HG03066 (cell line): ENCODE data around the gene PRODH.
"Not testable (repeated sequence)": the region's sequence is repeated elsewhere in the genome, so short reads cannot be mapped to it uniquely, and the experiment has no call there.

Experiments used
- ATAC-seq: cut with Tn5 transposase; IDR thresholded peaks from one replicate; pipeline ENCODE4 v1.9.1; 2021; ENCODE audit warnings: low read depth; ENCODE audit not compliant: unreplicated experiment

Gene PRODH

DNA sequence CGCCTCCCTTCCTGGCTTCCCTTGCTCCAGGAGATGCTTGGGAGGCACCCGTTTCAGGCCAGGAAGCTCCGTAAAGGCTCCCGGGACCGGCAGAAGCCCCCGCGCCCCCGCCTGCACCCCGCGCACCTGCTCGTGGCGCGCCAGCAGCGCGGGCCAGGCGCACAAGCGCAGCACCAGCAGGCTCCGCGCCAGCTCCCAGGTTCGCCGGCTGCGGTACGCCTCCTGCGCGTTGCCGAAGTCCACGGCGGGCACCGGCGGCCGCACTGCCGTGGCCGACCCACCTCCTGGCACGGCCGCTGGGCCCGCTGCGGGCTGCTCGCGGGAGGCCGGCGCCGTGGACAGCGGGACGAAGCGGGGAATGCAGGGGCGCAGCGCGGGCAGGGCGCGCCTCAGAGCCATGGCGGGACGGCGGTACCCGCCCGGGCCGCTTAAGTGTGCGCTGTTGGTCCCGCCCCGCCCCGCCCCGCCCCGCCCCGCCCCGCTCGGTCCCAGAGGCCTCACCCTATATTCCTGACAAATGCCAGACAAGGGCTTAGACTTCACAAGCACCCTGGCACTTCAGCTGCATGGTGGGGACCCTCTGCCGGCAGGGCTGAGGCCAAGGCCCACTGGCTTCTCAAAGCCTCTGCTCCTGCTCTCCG, at the start of gene PRODH:
TSS of gene PRODH (minus strand) at position 405 of the 641 bp plus-strand sequence. CDS start at position 399, 6 bp downstream.
- ATAC-seq: no peak

GRCh38 chr22:18985780-18986179, 49.7 kb upstream of the PRODH start:
- no peak for ATAC-seq

- ATAC-seq: no peak
These were observed 48.5 kb upstream of the PRODH start for GRCh38 chr22:18984564-18984963.

DNA sequence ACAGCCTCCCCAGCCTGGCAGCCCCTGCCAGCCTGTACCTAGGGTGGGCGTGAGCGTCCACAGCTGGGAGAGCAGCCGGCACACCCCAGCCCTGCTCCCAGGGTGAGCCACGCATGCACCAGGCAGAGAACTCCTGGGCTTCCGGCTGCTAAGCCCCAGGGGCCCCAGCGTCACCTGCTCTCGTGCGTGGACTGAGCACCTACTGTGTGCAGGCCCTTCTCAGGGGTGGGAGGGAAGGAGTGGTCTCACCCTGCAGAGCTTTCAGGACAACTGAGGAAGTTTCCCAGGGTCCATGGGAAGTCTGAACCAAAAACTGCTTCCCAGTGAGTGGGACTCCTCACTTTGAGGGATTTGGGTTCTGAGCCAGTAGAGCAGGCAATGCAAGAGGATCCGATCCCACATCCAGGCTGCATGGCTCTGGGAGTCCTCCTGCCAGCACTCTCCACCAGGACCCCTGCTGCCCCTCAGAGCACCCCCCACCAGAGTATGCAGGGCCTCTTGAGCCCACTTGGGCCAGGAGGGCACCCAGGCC, 47.1 kb upstream of the PRODH start:
- no peak for ATAC-seq

DNA sequence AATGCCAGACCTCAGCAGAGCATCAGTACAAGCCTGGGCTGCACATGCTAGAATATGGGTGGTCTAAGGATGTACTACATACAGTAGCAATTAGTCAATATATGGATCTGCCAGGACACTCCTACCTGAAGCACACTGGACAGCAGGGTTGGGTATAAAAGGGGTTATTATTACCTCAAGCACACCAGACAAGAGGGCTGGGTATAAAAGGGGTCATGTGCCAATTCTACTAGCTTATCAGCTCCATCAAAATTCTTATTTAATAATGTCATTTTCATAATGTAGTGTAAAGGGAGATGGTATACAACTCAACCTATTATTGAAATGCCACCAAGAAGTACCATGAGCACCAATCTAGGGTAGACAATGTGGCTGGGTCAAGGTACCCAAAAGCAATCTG, 44.7 kb upstream of the PRODH start:
- no peak for ATAC-seq

- ATAC-seq: no peak
These were observed 43.9 kb upstream of the PRODH start for GRCh38 chr22:18979957-18980356.

DNA sequence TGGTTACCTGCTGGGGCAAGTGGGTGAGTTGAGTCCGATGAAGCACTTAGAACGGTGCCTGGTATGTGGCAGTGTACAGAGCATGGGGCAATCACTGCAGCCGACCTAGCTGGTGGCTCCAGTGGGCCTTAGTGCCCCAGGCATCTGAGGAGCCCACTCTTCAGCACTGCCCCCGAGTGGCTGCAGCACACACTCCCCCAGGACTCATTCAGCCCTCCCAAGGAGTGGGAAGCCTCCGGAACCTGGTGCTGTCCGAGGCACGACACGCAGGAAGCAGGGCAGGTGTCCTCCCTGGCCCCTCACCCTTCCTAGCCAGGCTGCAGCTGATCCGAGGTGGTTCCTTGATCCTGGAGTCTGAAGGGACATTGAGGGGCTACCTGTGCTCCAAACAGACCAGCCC, 42.4 kb upstream of the PRODH start:
- ATAC-seq: no peak

GRCh38 chr22:18977824-18978425, 41.8 kb upstream of the PRODH start:
- no peak for ATAC-seq

GRCh38 chr22:18976197-18976751, 40.2 kb upstream of the PRODH start:
- ATAC-seq: no peak

DNA sequence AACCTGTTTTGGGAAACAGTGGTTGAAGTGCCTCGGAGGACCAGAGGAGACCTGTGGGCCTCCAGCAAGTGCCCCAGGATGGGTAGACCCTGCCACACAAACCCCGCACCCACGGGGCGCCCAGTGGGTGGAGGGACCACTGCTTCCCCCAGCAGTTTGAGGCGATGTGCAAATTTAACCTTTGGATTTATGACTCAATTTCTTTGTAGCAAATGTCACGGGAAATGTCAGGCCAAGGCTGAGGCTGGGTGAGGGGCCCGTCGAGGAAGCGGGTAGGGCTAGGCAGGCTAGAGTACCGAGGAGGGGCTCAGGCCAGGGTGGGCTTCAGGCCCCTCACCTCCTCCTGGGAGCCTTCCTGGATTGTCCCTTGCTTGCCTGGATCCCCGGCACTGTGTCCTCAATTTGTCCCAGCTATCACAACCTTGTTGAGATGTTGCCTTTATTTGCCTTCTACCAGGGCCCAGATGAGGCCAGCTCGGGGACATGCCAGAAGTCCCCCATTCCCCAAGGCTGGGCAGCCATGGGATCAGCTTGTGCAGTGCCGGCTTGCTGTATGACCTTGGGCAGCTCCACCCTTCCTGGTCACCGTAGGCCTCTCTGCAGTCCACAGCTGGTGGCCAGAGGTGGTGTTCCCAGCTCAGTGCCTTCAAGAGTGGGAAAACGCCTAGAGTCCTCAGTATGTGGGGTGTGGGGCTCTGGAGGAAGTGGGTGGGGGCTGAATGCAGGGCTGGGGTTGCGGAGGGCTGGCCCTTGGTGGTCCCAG, 39.5 kb upstream of the PRODH start:
- ATAC-seq: no peak

DNA sequence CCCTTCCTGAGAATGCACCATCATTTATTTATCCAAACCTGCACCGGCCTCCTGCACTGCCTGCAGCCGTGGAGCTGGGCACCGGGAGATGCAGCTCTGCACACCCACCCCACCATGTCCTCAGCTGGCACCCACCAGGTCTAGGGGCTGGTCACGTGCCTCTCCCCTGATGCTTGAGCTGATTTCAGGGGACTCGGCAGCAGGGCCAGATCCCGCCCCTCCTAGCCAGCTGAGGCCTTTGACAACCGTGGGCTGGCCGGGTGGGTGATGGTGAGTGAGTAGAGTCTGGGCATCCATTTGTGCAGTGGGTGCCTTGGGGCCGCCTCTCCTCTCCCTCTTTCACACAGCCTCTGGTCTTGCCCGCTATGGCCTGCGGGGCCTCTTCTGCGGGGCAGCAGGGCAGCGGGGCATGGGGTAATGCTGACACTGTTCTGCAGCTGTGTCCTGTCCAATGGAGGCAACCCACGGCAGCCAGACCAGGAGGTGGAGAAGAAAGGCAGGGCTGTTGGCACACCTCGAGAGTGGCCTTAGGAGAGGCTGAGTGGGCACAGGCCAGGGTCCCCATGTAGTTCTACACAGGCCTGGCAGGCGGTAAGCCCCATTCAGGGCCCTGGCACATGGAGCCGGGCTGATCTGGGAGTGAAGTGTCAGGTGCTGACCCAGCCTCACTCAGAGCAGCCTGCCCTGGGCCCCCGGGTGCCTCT, 38.5 kb upstream of the PRODH start:
- ATAC-seq: no peak

DNA sequence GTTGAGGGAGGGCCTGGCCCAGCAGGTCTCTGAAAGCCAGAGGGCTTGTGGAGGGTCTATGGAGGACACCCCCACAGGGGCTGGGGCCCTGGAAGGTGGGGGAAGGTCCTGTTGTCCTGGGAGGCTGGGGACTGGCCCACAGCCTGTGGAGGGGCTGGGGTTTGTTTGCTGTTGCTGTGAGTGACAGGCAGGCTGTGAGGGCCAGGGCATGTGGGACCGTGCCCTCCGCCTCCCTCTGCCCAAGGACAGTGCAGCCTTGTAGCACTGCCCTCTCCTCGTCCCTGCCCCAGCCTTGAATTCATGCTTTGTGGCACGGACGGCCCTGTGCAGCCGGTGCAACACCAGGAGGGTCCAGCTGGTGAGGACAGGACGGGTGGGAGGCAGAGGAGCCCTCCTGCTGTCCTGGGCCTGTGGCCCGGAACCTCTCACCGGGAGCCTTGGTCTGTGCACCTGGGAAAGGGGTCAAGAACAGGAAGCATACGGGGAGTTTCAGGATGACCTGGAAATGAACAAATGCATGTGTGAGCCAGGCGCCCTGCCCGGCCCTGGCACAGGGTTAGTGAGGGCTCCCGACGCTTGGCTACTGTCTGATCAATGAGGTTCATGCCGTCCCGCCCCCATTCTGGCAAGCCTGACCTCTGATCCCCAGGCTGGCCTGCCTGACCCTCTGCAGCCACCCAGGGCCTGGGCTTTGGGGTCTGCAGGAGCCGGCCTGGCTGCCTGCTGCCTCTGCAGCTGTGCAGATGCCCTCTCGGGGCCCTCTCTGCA, 37.4 kb upstream of the PRODH start:
- ATAC-seq: no peak

- ATAC-seq: not testable (repeated sequence)
These were observed 36.5 kb upstream of the PRODH start for GRCh38 chr22:18972591-18972990.

DNA sequence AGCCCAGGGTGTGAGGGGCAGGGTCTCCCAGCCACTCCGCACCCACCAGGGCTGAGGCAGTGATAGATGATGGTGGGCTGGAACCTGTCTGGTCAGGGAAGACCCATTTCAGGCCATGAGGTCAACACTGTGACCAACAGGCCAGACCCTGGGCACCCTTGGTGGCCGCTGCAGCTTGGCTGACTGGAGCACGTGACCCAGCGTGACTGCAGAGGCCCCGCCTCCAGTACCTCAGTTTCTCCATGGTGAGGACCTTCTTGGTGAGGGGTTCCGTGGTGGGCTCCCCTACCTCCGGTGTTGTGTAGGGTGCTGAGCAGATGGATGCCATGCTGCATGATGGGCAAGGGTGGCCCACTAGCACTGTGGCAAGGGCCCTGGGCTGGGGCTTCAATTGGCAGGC, 35.9 kb upstream of the PRODH start:
- ATAC-seq: not testable (repeated sequence)

- no peak for ATAC-seq
These were observed 35.2 kb upstream of the PRODH start for GRCh38 chr22:18971321-18971751.

DNA sequence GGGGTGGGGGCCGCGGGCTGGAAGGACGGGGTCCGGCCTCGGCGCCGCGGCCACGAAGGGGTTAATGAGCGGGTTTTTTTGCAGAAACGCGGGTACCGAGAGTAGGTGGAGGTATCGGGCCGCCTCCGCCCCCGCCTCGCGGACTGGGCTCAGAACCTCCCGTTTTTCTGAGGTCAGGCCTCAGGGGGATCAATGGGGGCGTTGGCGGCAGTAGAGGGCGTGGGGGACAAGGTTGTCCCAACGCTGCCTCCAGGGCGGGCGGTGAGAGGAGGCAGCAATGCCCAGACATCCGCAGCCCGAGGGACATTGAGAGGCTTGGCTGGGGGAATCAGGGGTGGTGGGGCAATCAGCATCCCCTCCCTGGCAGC, 34.8 kb upstream of the PRODH start:
- no peak for ATAC-seq

- ATAC-seq: no peak
These were observed 34.3 kb upstream of the PRODH start for GRCh38 chr22:18970176-18970947.

DNA sequence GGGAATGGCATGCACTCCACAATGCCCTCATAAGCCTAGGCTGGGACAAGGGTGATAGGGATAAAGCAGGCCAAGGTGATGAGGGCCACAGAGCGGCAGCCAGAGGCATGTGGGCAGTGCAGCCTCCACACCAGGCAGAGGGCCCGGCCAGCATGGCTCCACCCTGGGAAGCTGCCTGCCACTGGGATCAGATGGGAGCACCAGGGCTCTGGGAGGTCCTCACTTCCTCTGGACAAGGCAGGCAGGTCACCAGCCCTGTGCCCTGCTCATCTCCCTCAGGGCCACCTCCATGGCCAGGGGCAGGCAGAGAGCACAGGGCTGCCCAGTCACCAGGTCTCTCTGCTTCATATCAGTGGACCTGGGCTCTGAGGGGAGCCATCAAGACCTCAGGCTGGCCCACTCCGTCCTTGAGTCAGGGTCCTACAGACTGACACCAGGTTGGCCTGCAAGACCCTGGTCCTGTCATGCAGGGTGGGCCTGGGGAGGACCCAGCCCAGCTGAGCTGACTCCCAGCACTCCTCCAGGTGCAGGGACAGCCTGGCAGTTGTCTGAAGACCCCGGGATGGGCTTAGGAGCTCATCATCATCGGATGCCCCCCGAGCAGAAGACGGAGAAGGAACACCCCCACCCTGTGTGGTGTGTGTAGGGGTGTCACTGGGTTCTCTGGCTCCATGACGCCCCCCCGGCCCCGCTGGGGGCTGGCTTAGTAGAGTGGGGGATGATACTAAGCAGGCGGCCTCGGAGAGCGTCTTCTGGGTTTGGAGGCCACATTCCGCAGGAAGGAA, 33.3 kb upstream of the PRODH start:
- not testable (repeated sequence) for ATAC-seq
